GM10248 (cell line): ENCODE results near the gene COG5.

Experiments
- CTCF ChIA-PET: fragments of 300-600 bp; sonication (Branson Sonifier 250); formaldehyde crosslinking; extraction: SDS; loops from one replicate; lab custom pipeline; 2021; ENCODE audit warnings: antibody characterized with exemption; lab: Yijun Ruan, JAX
- POLR2A ChIA-PET: fragments of 350-650 bp; sonication (Branson Sonifier 250); formaldehyde crosslinking; extraction: SDS; loops from one replicate; lab custom pipeline; 2020; ENCODE audit warnings: antibody characterized with exemption; lab: Yijun Ruan, JAX
- DNase-seq: peaks from one replicate; pipeline ENCODE4 v3.0.0; 2012; ENCODE audit errors: extremely low spot score
- CTCF ChIP-seq: IDR thresholded peaks from 2 replicates; pipeline ENCODE4 v1.5.1; 2012; ENCODE audit warnings: mild to moderate bottlenecking, low read depth; ENCODE audit errors: extremely low read depth, missing control alignments, control extremely low read depth

Gene COG5

GRCh38 chr7:107494884-107495283, 68.8 kb downstream of the COG5 start:
- CTCF ChIA-PET: interaction anchor here (1.5 to 2.0 kb wide), 2 partner anchors 14 to 31 kb away, joined by 3 to 8 read pairs; no protein-coding TSS in a partner anchor
- POLR2A ChIA-PET: no interaction called here
- no peak for DNase-seq

DNA sequence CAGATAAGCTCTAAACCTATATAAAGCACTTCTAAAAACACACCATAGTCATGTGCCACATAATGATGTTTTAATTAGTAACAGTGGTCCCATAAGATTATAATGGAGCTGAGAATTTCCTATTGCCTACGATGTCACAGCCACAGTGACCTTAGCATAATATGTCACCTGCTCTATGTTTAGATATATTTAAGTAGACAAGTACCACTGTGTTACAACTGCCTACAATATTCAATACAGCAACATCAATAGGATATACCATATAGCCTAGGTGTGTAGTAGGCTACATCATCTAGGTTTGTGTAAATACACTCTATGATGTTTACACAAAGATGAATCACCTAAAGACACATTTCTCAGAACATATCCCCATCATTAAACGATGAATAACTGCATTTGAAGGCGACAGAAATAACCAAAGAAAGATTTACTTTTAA, 69.4 kb downstream of the COG5 start:
- no peak for DNase-seq
- ChIA-PET CTCF (interaction anchor here (0.8 to 2.0 kb wide), 4 partner anchors 9 to 32 kb away, joined by 3 to 8 read pairs (median 3); no protein-coding TSS in a partner anchor), POLR2A (no interaction called here)

More at GRCh38 chr7:107494884-107495283, 68.8 kb downstream of the COG5 start:
- TF ChIP-seq CTCF: no peak

GRCh38 chr7:107492875-107493274, 70.8 kb downstream of the COG5 start:
- CTCF ChIA-PET: interaction anchor here (1.6 to 2.4 kb wide), 2 partner anchors 9 to 10 kb away, joined by 3 to 12 read pairs; no protein-coding TSS in a partner anchor
- no peak for TF ChIP-seq CTCF
- POLR2A ChIA-PET: no interaction called here
- DNase-seq: no peak

More for the DNA sequence above, 69.4 kb downstream of the COG5 start:
- TF ChIP-seq CTCF: no peak

DNA sequence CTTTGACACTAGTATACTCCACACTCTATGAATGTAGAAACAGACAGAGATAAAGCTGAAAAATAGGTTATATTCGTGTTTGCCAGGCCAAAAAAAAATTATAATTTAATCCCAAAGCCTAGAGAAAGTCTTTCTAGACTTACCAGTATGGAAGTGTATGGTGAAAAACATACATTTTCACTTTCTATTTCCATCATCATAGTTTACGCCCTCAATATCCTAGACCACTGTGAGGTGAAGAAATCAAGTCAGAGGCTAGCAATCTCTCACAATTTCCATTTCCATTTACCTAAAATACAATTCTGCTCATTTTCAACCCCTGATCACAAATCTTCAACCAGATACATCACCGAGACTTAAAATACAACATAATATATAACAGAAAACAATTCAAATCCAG, 77.7 kb downstream of the COG5 start:
- POLR2A ChIA-PET: no interaction called here
- no peak for DNase-seq
- CTCF ChIA-PET: no interaction called here
- TF ChIP-seq CTCF: no peak

DNA sequence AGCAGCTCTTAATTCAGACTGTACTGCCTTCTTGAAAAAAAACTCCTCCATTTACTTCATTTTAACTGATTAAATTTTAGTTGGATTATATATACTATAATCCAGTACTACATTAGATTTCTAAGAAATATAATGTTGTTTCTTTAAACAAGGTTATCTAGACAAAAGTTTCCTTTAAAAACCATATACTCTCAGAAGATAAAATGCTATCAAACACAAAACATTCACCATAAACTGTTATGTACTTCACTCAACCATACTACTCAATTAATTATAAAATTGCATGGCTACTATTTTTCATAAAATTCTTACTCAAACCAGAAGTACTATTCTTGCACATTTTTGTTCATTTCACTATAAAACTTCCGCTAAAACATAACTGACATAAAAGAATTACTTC, 81.1 kb downstream of the COG5 start:
- POLR2A ChIA-PET: no interaction called here
- no peak for TF ChIP-seq CTCF
- CTCF ChIA-PET: interaction anchor here (1.2 kb wide), 1 partner anchor 10 kb away, joined by 3 read pairs; no protein-coding TSS in a partner anchor
- DNase-seq: no peak

DNA sequence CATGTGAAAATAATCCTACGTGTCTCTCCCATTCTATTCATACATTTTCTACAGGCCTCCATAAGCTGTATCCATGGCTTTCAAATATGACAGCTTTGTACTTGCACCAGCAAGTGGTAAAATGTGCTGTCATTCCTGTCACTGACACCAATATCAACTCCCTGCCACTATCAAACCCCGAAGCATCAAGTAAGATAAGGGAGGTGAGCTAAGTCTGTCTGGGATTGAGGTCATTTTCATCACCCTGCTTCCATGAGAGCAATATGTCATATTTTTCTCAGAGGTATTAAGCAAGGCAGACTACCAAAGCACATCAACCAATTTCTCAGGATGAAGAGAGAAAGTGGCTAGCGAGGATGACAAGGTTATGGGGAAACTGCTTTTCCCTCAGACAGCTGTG, 82.8 kb downstream of the COG5 start:
- POLR2A ChIA-PET: no interaction called here
- TF ChIP-seq CTCF: no peak
- CTCF ChIA-PET: interaction anchor here (1.1 to 2.1 kb wide), 2 partner anchors 14 to 17 kb away, joined by 5 to 8 read pairs; no protein-coding TSS in a partner anchor
- DNase-seq: no peak
